A673 (cell line): ENCODE data around the gene MASP2.

Experiments used
- EZH2 ChIP-seq: fragments of 200-600 bp; sonication (generic); IDR thresholded peaks from 2 replicates; pipeline ENCODE4 v1.6.1; 2017; ENCODE audit warnings: borderline replicate concordance, low read depth, mild to moderate bottlenecking, mixed read lengths, antibody characterized with exemption, low read length; ENCODE audit not compliant: poor library complexity, severe bottlenecking
- TF ChIP-seq, protein P1 (sequence below): fragments of 300-800, 200-600 bp; sonication (generic); conservative IDR thresholded peaks from 2 replicates; pipeline ENCODE4 v1.5.1; 2017; ENCODE audit warnings: low read depth, mild to moderate bottlenecking, antibody characterized with exemption, low read length, moderate library complexity, mixed read lengths

DNA sequence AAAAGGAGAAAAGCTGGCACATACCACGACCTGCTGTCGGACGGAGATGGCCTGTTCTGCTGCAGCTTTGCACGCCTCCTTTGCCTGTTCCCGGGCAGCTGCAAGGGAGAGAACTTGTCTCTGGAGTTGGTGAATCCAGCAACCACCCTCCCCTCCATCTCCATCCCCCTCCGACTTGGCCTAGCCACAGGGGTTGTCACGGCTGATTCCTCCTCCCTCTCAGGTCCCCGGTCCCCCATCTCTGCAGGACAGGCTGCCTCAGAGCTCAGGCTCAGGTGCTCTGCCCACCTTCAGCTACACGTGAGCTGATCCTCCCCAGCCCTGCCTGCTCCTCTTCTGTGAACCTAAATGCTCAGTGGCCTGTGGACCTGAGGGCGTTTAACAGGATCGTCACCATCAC lies 23.8 kb upstream of the MASP2 start:
- TF ChIP-seq, protein P1, sequence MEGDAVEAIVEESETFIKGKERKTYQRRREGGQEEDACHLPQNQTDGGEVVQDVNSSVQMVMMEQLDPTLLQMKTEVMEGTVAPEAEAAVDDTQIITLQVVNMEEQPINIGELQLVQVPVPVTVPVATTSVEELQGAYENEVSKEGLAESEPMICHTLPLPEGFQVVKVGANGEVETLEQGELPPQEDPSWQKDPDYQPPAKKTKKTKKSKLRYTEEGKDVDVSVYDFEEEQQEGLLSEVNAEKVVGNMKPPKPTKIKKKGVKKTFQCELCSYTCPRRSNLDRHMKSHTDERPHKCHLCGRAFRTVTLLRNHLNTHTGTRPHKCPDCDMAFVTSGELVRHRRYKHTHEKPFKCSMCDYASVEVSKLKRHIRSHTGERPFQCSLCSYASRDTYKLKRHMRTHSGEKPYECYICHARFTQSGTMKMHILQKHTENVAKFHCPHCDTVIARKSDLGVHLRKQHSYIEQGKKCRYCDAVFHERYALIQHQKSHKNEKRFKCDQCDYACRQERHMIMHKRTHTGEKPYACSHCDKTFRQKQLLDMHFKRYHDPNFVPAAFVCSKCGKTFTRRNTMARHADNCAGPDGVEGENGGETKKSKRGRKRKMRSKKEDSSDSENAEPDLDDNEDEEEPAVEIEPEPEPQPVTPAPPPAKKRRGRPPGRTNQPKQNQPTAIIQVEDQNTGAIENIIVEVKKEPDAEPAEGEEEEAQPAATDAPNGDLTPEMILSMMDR, result no peak
- TF ChIP-seq EZH2, result no peak
